HFF-Myc (cell line): ENCODE data around the gene PALLD.
A peak's percentile ranks its signal among the peaks of the same experiment; 100 is the strongest.

Source experiments
- DNase-seq: peaks from one replicate; pipeline ENCODE4 v3.0.0-alpha.2; 2011; ENCODE audit warnings: low read depth; ENCODE audit errors: extremely low read depth
- H3K4me3 ChIP-seq: replicated peaks from 2 replicates; pipeline ENCODE4 v1.5.1; 2011; ENCODE audit warnings: low read depth, mild to moderate bottlenecking, control low read depth, low read length
- CTCF ChIP-seq: IDR thresholded peaks from 2 replicates; pipeline ENCODE4 v1.5.1; 2012; ENCODE audit warnings: mild to moderate bottlenecking, low read depth, low read length, control low read depth; ENCODE audit errors: missing control alignments

Gene PALLD

GRCh38 chr4:168632301-168632725 is 135.5 kb downstream of the PALLD start:
- TF ChIP-seq CTCF, result no peak
- peak overlapping the region; percentile 45 for H3K4me3 ChIP-seq
- no peak for DNase-seq

GRCh38 chr4:168633064-168633463 is 136.2 kb downstream of the PALLD start:
- DNase-seq, result no peak
- H3K4me3 ChIP-seq, result no peak overlapping the region
- TF ChIP-seq CTCF, result no peak

GRCh38 chr4:168633496-168633895 is 136.6 kb downstream of the PALLD start:
- H3K4me3 ChIP-seq, result no peak overlapping the region
- no peak for TF ChIP-seq CTCF
- DNase-seq, result no peak

- peak; percentile 96 for DNase-seq
- no peak overlapping the region for H3K4me3 ChIP-seq
- no peak for TF ChIP-seq CTCF
Measured at GRCh38 chr4:168634276-168634802, 137.5 kb downstream of the PALLD start.

- no peak for TF ChIP-seq CTCF
- H3K4me3 ChIP-seq, result no peak overlapping the region
- DNase-seq, result no peak
Measured at GRCh38 chr4:168636040-168636439, 139.2 kb downstream of the PALLD start.

GRCh38 chr4:168636506-168637196 is 139.8 kb downstream of the PALLD start:
- no peak for TF ChIP-seq CTCF
- no peak for DNase-seq
- no peak overlapping the region for H3K4me3 ChIP-seq
